Rectal smooth muscle tissue (tissue), 1 donor: Measurements from ENCODE around the gene APOBR.
"Not testable (repeated sequence)": the region's sequence is repeated elsewhere in the genome, so short reads cannot be mapped to it uniquely, and the experiment has no call there.

Experiments used
- H3K27ac ChIP-seq: one replicate; pipeline ENCODE4 v1.7.0; 2013; ENCODE audit warnings: low read depth, low read length, inconsistent platforms
- H3K27me3 ChIP-seq: one replicate; pipeline ENCODE4 v1.7.0; 2013; ENCODE audit warnings: low read length; ENCODE audit not compliant: control insufficient read depth, insufficient read depth
- H3K36me3 ChIP-seq: one replicate; pipeline ENCODE4 v1.7.0; 2013; ENCODE audit warnings: low read length; ENCODE audit not compliant: control insufficient read depth, insufficient read depth
- H3K4me1 ChIP-seq: one replicate; pipeline ENCODE4 v1.7.0; 2013; ENCODE audit warnings: low read length; ENCODE audit not compliant: control insufficient read depth, insufficient read depth
- H3K4me3 ChIP-seq: one replicate; pipeline ENCODE4 v1.7.0; 2013; ENCODE audit warnings: low read length
- H3K9ac ChIP-seq: one replicate; pipeline ENCODE4 v1.7.0; 2013; ENCODE audit warnings: low read length

APOBR gene

DNA sequence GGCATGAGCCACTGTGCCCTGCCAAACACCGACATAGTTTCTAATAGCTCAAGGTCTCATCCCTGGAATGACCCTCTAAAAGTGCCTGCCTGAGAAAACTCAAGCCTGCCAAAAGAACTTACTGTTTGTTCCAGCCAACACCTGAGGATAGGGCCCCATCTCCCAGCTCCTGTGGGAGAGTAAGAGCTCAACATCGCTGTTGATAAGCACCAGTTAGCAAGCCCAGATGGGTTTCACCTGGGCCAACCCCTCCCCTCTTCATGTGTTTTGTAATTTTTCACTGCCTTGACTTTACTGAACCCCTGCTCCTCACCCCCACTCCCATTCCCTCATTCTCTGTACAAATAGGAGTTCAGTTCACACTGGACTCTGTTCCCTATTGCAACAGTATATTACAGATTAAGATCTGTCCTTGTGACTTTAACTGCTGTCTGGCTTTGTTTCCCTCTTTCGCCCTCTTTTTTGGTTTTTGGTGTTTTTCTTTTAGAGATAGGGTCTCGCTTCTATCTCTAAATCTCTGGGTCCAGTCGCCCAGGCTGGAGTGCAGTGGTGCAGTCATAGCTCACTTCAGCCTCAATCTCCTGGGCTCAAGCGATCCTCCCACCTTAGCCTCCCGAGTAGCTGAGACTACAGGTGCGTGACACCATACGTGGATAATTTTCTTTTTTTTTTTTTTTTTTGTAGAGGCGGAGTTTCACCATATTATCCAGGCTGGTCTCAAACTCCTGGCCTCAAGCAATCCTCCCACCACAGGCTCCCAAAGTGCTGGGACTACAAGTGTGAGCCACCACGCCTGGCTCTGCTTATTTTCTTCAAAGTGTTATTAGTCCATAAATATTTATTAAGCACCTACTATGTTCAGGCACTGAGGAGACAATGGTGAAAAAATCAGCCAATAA is 32.0 kb downstream of the APOBR start:
- peaks cover 4% of the 10 kb centered on the region for H3K4me1 ChIP-seq
- no peak overlapping the region for H3K27ac ChIP-seq
- no peaks in the 10 kb centered on the region for H3K36me3 ChIP-seq
- H3K4me3 ChIP-seq, result no peak overlapping the region
- no peaks in the 10 kb centered on the region for H3K27me3 ChIP-seq
- H3K9ac ChIP-seq, result no peak overlapping the region

DNA sequence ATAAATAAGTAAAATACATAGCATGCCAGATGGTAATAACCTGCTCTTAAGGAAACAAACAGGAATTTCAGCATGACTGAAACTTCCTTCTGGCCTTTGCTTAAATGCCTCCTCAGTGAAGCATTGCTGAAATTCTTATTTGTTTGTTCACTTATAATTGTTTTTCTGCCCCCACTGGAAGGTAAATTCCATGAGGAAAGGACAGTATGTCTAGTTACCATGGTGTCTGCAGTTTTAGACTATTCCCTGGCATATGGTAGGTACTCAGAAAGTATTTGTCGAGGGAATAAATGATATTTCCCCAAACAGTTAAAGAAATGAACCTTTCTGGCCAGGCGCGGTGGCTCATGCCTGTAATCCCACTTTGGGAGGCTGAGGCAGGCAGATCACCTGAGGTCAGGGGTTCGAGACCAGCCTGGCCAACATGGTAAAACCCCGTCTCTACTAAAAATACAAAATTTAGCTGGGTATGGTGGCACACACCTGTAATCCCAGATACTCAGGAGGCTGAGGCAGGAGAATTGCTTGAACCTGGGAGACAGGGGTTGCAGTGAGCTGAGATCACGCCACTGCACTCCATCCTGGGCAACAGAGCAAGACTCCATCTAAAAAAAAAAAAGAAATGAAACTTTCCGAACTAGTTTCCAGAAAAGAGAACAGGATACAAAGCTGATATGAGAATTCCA is 32.8 kb downstream of the APOBR start:
- H3K4me1 ChIP-seq, H3K27ac ChIP-seq: not testable (repeated sequence)

DNA sequence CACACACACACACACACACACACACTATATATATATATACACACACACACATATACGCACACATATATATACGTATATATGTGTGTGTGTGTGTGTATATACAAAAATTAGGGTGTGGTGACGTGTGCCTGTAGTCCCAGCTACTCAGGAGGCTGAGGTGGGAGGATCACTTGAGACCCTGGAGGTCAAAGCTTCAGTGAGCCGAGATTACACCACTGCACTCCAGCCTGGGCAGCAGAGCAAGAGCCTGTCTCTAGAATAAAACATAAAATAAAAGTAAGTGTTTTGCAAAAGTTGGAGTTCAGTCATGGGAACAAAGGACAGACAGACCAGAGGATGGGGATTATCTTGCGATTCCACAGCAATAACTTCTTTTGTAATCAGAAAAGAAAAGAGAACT is 33.5 kb downstream of the APOBR start:
- no peak overlapping the region for H3K9ac ChIP-seq
- no peaks in the 10 kb centered on the region for H3K27me3 ChIP-seq
- H3K36me3 ChIP-seq, result no peaks in the 10 kb centered on the region
- H3K4me1 ChIP-seq, result peaks cover 4% of the 10 kb centered on the region
- H3K27ac ChIP-seq, result no peak overlapping the region
- no peak overlapping the region for H3K4me3 ChIP-seq

More for the DNA sequence above, 32.8 kb downstream of the APOBR start:
- H3K9ac ChIP-seq, H3K27me3 ChIP-seq, H3K4me3 ChIP-seq, H3K36me3 ChIP-seq: not testable (repeated sequence)

DNA sequence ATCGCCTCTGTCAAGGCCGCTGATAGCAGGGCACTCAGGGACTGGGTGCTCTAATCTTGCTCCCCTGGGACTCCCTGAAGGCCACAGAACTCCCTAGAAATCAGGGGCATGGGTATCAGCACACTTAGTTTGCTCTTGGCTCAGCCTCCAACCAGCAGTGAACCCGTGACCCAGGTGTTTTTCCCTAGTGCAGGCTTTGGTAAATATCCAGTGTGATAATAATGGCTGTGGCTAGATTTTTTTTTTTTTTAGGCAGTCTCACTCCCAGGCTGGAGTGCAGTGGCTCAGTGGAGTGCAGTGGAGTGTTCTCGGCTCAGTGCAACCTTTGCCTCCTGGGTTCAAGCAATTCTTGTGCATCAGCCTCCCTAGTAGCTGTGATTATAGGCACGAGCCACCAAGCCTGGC is 34.0 kb downstream of the APOBR start:
- Histone ChIP-seq H3K4me3 (no peak overlapping the region), H3K27ac (no peak overlapping the region), H3K9ac (no peak overlapping the region), H3K36me3 (no peaks in the 10 kb centered on the region), H3K27me3 (no peaks in the 10 kb centered on the region), H3K4me1 (peaks cover 4% of the 10 kb centered on the region)

DNA sequence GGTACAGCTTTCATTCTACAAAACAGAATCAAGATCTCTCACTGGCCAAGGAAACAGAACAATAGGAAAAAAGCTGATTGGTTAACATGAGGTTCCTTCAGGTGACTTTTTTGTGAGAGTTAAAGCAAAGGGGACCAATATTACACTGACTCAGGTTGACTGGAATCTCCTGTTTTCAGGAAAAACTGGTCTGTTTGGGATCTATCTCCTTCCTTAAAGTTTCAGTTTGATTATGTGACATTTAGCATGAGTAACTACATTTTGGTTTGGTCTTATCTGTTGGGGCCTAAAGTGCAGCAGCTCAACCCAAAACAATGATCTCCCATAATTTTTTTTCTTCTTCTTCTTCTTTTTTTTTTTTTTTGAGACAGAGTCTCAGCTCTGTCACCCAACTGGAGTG is 34.7 kb downstream of the APOBR start:
- no peak overlapping the region for H3K4me3 ChIP-seq
- H3K4me1 ChIP-seq, result no peaks in the 10 kb centered on the region
- H3K9ac ChIP-seq, result no peak overlapping the region
- H3K27ac ChIP-seq, result no peak overlapping the region
- H3K36me3 ChIP-seq, result peaks cover 1% of the 10 kb centered on the region
- H3K27me3 ChIP-seq, result no peaks in the 10 kb centered on the region

DNA sequence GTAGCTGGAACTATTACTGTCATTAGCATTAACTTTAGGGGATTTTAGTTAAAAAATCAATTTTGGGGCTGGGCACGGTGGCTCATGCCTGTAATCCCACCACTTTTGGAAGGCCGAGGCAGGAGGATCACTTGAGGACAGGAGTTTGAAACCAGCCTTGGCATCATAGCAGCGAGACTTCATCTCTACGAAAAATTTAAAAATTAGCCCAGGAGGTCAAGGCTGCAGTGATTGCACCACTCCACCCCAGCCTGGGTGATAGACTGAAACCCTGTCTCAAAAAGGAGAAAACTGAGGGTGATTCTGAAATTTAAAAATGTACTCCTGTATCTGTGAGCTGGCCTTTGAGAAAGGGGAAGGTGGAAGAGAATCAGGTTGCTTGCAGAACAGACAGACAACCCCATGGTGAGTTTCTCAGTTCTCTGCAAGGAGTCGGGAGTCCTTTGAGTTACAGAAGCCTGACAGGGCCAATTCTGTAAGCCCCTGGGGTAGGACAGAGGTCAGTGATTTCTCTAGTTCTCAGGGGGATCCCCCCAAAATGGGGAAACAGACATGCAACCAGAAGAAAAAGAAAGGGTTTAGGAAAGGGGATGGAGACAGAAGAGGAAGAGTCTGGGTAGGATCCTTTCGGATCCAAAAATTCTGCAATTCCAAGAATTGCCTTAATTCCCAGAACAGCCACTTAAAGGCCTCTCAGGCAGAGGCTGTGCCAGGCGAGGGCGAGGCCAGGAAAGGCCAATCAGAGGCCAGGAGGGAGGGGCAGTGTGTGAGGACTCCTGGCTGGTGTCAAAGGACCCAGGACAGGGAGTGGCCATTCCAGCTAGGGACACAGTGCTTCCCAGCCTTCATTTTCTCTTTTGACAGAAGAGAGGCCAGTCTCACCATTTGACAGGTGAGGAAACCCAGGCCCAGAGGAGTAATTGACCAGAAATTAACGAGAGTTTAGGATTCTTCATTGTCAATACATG is 37.6 kb downstream of the APOBR start:
- no peak overlapping the region for H3K4me3 ChIP-seq
- no peaks in the 10 kb centered on the region for H3K4me1 ChIP-seq
- no peaks in the 10 kb centered on the region for H3K27me3 ChIP-seq
- no peak overlapping the region for H3K9ac ChIP-seq
- H3K36me3 ChIP-seq, result peaks cover 7% of the 10 kb centered on the region
- no peak overlapping the region for H3K27ac ChIP-seq

DNA sequence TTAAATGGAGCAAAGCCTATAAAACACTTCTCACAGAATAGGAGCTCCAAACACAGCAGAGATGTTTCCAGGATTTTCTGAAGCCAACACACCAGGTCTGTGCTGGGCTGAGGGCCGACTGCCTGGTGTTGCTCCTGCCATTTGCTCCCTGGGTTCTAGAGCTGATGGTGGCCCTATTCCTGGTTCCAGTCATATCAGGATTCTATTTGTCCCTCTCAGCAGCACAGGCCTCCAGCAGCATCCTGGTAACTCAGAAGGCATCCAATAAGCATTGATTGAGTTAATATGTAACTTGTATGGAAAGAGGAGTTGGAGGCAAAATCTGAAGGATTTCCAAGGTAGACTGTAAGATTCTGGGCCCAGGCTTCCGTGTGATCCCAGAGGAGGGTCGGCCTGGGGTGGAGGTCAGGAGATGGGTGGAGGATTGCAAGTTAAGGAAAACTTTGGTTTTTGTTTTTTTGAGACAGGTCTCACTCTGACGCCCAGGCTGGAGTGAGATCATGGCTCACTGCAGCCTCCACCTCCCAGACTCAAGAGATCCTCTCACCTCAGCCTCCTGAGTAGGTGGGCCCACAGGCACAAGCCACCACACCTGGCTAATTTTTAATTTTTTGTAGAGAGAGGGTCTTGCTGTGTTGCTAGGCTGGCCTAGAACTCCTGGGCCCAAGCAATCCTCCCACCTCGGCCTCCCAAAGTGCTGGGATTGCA is 38.7 kb downstream of the APOBR start:
- Histone ChIP-seq H3K27ac (no peak overlapping the region), H3K9ac (no peak overlapping the region), H3K4me3 (no peak overlapping the region), H3K4me1 (peaks cover 5% of the 10 kb centered on the region), H3K36me3 (peaks cover 7% of the 10 kb centered on the region), H3K27me3 (no peaks in the 10 kb centered on the region)

DNA sequence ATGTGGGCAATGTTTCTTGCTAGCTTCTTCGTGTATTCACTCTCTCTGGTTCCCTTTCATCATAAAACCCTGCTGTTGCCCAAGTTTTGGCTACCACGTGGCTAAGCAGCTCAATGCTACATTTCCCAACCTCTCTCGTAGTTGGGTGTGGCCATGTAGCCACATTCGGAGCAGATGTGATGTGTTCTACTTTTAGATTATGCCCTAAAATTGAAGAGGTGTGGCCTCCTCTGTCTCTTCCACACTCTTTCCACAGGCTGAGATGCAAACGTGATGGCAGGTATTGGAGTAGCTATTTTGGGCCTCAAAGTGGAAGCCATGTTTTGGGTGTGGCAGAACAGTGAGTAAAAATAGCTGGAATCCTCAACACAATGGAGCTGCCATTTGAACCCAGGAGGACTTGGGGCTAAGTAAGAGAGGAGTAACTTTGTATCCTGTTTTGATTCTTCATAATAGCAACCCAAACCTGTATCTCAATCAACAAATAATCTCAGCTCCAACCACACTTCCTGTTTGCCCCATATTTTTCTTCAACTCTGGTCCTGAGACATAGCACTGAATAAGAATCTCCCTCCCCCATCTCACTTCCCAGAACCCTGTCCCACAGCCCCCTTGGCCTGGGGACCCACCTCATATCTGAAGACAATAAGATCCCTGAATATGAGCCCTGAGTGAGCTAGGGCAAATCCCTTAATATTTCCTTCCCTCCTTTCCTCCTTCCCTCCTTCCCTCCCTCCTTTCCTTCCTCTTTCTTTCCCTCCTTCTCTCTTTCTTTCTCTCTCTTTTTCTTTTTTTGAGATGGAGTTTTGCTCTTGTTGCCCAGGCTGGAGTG is 40.3 kb downstream of the APOBR start:
- peaks cover 10% of the 10 kb centered on the region for H3K4me1 ChIP-seq
- H3K27me3 ChIP-seq, result no peaks in the 10 kb centered on the region
- H3K36me3 ChIP-seq, result peaks cover 7% of the 10 kb centered on the region
- H3K9ac ChIP-seq, result no peak overlapping the region
- peak overlapping the region; percentile 32 for H3K4me3 ChIP-seq
- H3K27ac ChIP-seq, result no peak overlapping the region

DNA sequence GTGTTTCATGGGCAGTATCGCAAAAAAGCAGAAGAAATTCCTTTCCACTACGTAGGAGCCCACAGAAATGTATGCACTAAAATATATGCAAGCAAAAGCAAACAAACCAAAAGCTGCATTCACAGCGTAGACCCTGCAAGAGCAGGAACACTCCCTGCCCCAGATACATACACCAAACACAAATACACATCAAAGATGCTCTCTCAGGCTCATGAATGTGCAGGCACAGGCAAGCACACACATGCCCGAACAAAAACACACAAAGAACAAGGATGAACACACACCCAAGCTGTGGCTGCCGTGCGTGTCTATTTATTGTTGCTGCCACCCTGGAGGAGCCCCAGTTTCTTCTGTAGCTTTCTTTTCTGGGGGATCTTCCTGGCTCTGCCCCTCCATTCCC is 42.6 kb downstream of the APOBR start:
- Histone ChIP-seq H3K4me1 (peaks cover 10% of the 10 kb centered on the region), H3K9ac (no peak overlapping the region), H3K27me3 (no peaks in the 10 kb centered on the region), H3K4me3 (peak overlapping the region; percentile 81), H3K27ac (peak overlapping the region; percentile 98), H3K36me3 (peaks cover 7% of the 10 kb centered on the region)

DNA sequence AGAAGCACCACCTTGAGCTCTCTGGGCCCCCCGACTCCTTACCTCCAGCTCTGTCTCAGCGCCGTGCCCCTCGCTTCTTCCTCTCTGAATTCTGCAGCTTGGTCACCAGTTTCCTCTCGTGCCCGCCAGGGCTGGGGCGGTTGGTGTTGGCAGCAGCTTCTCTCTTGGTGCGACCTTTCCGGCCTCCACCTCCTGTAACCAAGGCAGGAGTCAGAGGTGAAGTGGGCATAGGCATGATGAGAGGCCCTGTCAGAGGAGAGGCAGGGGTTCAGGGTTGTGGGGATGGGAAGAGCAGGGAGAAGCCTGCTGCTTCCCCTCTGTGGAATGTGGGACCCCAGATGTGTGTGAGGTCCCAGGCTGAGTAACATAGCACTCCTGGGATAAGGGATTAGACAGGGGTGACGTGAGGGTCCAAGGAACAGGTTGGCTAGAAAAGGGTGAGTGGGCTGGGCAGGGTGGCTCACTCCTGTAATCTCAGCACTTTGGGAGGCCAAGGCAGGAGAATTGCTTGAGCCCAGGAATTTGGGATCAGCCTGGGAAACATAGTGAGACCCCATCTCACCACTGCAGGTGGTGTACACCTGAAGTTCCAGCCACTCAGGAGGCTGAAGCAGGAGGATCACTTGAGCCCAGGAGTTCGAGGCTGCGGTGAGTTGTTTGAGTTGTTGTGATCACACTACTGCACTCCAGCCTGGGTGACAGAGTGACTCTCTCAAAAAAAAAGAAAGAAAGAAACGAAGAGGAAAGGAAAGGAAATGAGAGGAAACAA is 43.7 kb downstream of the APOBR start:
- Histone ChIP-seq H3K27me3 (no peaks in the 10 kb centered on the region), H3K4me3 (peak overlapping the region; percentile 81), H3K9ac (peak overlapping the region; percentile 64), H3K27ac (peak overlapping the region; percentile 98), H3K4me1 (peaks cover 10% of the 10 kb centered on the region), H3K36me3 (peaks cover 7% of the 10 kb centered on the region)
